Measurements from ENCODE around the gene GBP4.

- TF ChIP-seq CTCF (conservative IDR thresholded peaks at IDR 0.05; ENCODE audit: low read depth, low read length) (no peak), EZH2 (IDR thresholded peaks at IDR 0.05; ENCODE audit: borderline replicate concordance, low read depth, low read length, poor library complexity, severe bottlenecking) (no peak)
Observed at GRCh38 chr1:89206373-89206772, 7.6 kb upstream of the GBP4 start.

Data from A673 (cell line).